Stimulated activated CD4-positive, alpha-beta T cell treated with anti-CD3 and anti-CD28 coated beads, Interleukin-4, amount 100 ng/mL, for 48 hours (primary cell): ENCODE measurements around the gene BTBD10.
A peak's percentile ranks its signal among the peaks of the same experiment; 100 is the strongest.

Experiments used
- DNase-seq, 2 donors: peaks; one replicate each; pipeline ENCODE4 v3.0.0-alpha.2; 2020; ENCODE audit warnings: low read depth in 2 of 2

The BTBD10 gene

DNA sequence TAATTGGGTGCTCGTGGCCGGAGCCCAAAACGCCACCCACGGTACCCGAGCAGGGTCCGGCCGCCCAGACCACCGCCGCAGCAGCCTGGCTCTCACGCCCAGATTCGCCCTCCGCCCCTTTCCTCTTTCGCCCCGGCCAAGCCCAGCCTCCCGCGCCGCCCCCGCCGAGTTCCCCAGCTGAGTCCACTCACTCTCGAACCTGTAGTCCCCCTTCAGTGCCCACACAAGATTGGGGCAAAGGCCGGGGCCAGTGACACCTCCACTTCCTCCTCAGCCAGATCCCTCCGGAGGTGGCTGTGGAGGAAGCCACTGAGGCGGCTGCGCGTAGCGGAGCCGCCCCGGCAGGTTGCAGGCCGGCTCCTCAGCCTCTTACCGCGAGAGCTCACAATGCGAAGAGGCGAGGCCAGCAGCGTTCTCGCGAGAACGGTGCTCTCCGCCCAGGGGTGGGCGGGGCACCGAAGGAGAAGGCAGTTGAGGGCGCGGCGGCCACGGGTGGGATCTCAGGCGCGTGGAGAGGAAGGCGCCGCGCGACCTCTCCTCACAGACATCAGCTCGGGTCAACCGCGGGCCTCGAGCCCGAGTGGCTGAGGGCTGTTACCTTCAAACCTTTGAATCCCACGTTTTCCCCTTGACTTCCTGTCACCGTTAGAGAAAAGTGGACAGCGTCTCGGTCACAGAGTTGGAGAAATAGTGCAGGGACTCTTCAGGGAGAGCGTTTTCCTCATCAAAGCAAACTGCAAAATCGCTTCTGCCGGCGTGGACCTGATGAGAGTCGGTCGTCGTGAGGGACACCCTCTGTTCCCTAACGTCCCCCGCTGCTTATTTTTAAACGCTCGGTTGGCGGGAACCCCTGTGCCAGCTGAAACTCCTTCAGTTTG lies at the start of gene BTBD10:
TSS of gene BTBD10 (minus strand) at position 322 of the 878 bp plus-strand sequence. CDS start 18,098 bp downstream, outside the sequence.
- DNase-seq = peak; percentile 82 to 91

DNA sequence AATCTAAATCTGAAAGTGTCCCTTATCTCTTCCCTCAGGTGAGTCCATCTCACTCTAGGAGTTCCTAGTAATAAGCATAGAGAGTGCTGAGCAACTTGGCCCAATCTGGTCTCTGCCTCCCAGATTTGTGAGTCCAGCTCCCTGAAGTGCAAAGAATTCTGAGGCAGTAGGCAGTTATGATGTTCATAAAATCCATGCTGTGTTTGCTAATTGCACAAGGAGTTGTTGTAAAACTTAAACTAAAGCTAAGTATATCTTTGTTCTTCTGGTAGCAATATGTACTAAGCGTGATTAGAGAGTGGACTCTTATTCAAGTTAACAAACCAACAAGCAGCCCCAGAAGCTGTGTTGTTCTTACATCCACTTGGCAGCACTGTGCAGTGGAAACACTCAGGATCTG lies 40.4 kb upstream of the BTBD10 start:
- no peak for DNase-seq

DNA sequence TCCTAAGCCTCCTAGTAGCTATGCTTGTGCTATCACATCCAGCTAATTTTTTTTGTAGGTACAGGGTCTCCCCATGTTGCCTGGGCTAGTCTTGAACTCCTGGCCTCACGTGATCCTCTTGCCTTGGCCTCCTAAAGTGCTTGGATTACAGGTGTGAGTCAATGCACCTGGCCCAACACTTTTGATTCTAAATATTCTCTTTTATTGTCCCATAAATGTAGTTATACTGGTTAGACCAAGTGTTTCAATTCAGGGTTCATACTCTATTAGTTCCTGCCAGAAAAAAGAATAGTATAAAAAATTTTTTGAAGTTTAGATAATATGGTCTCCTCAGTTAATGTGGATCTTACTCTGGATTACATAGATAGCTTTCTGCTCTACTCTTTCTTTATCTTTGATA lies 39.5 kb upstream of the BTBD10 start:
- DNase-seq = no peak

DNA sequence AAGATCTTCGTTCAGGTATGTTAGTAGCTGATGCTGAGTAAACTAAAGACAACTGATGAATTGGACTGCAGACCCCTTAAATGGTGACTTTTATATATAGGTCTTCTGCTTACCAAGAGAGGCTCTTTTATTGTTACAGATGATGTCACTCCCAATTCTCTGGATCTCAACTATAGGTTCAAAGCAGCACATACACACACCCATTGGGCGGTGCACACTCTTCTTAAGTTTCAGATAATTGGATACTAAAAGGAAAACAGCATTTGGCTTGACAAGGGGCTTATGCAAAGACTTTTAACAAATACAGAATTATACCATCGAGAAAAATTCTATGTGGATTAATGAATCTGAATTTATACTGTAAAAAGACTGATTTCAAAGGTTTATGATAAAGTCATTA lies 32.9 kb upstream of the BTBD10 start, which contains the start of gene PTH:
TSS of gene PTH (minus strand) at position 69 of the 400 bp plus-strand sequence. CDS start 3,142 bp downstream, outside the sequence.
- DNase-seq = no peak

DNA sequence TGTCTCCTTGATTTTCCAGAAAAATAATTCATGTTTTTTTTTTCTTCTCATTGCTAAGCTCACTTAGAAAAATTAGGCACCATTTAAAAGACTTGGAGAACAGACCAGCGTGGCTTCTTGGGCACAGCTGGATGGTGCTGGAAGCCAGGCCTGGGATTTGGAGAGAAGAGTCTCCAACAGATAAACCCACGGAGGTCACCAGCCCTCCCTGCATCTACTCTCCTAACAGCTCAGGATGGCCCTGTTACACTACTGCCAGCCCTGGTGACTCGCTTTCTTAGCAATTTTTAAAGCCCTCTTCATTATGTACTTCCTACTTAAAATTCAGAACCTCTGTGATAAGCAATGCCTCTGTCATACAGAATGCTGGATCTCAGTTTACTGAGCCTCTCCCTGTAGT lies 31.0 kb upstream of the BTBD10 start:
- DNase-seq = no peak

DNA sequence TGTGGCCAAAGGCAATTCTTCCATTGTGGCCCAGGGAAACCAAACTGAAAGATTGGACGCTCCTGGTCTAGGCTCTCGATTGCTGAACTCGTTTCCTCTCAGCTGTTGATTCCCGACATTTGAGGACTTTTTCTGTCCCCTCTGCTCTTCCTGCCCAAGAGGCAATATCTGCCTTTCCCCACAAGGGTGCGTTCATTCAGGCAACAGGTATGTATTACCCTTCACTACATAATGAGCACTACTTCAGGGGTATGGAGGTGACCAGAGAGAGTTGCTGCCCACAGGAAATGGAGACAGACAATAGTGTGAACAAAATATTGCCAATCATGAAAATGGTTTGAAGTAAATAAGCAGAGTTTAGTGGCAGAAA lies 24.6 kb upstream of the BTBD10 start:
- no peak for DNase-seq

DNA sequence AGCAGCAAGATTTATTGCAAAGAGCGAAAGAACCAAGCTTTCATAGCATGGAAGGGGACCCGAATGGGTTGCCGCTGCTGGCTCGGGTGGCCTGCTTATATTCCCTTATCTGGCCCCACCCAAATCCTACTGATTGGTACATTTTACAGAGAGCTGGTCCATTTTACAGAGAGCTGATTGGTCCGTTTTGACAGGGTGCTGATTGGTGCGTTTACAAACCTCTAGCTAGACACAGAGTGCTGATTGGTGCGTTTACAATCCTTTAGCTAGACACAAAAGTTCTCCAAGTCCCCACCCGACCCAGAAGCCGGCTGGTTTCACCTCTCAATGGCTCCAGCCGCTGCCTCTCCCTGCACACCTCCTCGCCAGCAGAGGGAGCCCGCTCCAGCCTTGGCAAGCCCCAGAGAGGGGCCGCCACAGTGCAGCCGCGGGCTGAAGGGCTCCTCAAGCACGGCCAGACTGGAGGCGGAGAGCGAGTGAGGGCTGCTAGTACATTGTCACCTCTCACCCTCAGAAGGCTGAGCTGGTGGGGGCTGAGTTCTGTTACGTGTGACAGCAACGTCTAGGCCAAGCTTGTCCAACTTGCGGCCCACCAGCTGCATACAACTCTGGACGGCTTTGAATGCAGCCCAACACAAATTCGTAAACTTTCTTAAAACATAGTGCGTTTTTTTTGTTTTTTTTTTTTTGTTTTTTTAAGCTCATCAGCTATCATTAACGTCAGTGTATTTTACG lies 24.1 kb upstream of the BTBD10 start:
- peak; percentile 47 to 59 for DNase-seq

DNA sequence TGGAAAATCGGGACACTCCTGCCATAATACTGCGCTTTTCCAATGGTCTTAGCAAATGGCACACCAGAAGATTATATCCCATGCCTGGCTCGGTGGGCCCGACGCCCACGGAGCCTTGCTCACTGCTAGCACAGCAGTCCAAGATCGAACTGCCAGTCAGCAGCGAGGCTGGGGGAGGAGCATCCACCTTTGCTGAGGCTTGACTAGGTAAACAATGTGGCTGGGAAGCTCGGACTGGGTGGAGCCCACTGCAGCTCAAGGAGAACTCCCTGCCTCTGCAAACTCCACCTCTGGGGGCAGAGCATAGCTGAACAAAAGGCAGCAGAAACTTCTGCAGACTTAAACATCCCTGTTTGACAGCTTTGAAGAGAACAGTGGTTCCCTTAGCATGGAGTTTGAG lies 17.2 kb upstream of the BTBD10 start:
- no peak for DNase-seq

DNA sequence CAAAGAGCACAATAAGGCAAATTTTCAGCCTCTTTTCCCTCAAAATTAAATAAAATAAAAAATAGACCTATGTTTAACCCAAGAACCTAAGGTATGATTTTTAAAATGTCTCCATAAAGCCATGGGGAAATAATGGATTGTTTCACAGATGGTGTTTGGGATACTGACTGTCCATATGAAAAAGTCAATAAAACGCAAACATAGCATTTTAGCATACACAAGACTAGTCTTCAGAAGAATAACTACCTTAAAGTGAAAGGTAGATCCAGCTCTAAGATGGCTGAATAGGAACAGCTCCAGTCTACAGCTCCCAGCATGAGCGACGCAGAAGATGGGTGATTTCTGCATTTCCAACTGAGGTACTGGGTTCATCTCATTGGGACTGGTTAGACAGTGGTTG lies 16.7 kb upstream of the BTBD10 start:
- DNase-seq = no peak

DNA sequence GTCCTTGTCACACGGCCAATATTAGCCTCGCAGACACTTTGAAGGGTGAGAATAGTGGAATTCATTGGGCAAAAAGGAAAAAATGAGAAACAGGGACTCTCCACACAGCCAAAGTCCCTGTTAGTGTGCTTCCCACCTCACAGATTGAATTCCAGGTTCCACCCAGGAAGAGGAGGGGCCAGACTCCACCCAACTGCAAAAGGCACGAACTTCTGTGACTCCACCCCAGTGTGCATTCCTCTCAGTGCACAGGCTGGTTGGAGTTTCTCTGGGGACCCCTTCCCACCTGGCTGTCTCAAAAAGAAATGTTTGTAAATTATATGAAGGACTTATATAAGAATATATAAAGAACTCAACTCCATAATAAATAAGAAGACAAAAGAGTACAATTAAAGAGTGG lies 12.1 kb upstream of the BTBD10 start:
- no peak for DNase-seq

DNA sequence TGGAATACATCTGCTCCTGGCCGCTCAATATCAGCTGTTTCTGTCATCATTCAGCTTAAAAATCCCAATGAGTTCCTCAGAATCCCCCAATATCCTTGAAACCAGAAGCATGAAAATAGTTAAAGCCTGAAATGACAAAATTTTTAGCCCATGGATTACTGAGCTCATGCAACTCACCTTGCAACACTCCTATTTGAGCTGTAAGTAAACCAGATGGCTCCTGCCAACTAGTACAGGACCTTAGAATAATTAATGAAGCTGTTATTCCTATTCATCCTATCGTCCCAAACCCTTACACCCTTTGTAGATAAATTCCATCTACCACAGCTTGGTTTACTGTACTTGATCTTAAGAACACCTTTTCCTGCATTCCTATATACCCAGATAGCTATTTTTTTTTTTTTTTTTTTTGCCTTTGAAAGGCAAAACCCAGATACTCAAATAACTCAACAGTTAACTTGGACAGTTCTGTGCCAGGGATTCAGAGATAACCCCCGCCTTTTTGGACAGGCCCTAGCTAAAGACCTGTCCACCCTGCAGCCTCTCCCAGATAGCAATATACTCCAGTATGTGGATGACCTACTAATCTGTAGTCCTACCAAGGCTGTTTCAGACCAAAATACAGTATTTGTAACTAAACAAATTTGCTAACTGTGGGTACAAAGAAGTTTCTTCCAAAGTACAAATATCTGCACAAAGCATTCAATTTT lies 10.1 kb upstream of the BTBD10 start:
- no peak for DNase-seq

DNA sequence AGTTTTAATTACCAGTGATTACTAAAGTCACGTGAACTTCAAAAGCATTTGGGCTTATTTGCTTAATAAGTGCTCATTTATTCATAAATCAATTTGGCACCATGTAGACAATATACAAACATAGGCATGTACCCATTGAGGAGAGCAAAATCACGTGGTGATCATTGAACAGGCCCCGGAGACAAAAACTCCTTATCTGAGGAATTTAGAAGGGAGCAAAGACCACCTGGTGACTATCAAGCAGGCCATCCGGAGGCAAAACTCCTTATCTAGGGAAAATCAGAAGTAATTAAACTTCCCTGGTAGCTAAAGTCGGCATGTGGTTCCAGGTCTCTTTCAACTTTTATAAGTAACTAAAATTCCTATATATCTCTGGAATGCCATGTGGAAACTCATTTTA lies 5.7 kb upstream of the BTBD10 start:
- DNase-seq = no peak

DNA sequence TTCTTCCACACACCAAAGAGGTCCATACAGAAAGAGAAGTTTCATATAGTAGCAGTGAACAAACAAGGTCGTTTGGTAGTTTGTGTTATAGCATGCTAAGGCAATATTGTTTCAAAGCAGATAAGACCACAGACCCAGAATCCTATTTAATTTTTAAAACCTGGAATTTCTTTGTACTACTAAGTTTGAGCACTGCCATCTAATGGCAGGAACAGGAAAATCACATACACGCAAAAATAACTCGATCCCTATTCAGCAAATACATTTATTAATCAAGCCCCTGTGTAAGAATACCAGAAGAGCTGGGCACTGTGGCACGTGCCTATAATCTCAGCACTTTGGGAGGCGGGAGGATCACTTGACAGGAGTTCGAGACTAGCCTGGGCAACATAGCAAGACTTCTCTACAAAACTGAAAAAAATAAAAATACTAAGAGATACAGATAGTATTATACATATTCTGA lies 2.9 kb upstream of the BTBD10 start:
- no peak for DNase-seq

DNA sequence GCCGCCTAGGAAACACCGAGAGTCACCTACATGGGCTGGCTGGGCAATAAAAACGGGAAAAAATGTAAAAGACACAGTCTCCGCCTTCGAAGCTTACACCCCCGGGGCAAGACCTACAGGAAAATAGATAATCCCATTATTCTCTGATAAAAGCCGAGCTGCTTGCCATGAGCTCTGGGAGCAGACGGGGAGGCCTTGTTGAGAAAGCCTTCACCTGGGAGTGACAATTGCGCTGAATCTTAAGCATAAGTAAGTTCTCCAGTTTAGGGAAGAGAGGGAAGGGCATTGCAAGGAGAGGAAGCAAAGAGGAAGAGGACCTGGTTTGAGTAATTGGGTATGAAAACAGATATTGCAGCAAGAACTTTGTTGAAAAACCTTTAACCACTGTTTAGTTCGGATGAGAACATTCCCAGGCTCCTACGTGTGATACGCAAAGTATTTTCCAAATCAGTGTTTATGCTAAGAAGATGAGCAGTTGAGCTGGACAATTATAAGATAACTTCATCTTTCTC lies 813 bp upstream of the BTBD10 start:
- no peak for DNase-seq

DNA sequence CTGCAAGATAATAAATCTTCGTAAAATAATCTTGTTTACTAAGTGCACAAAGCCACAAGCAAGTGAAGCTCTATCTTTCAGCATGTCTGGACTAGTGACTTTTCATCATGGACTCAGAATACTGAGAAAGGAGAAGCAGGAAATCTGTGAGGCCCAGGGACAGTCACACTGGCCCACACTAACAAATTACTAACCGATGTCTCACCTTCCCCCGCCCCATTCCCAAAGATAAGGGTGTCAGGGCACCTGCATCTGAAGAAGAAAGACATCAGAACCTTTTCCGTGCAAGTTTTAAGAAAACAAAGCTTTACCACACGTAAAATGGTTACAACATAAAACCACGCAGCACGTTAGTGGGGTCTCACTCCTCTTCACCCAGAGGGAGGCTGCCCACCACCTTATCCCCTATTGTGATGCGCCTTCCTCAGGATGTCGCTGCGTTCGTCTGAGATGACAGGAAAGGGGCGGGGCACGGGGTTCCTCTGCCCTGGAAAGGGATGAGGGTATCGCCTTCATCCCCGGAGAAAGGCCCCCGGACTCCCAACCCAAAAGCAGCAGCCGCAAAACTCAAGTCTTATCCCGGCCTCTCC lies 616 bp downstream of the BTBD10 start:
- DNase-seq = peak; percentile 50 to 64

DNA sequence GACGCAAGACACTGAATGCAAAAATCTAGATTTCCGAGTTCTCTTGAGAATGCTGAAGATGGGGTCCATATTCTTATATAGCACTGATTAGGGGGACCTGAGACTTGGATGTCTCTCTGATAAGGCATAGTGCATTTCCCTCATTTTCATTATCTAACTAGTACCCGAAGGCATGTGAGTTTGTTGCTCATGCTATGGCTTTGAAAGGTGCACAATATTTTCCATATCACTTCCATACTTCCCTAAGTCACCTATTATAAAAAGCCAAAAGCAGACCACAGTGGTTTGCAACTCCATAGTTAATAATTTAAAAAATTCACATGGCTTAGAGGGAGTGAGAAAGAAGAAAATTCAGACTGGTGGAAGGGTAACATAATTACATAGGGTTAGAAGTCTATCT lies 1.7 kb downstream of the BTBD10 start:
- no peak for DNase-seq

DNA sequence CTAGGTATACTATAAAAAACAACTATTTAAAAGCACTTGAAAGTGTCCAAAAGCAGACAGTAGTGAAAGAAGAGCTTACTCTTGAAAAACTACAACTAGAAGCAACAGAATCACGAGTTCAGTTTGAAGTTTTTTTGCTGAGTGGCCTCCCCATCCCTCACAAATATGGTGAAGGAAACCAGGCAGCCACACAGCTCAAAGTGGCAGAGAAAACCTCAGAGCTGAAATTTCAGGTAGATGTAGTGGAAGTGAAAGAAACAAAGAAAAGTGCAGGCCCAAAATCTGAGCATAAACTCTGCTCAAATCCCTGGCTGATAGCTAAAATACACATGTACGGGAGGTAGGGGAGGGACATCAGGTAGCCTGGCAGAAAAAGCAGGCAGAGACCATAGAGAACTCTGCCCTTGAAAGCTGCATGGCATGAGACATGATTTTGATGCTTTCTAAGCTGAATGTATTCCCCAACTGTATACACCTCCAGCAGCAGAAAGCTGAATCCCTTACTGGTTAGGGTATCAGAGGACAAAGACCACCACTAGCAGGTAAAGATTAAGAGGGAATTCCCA lies 12.1 kb downstream of the BTBD10 start:
- no peak for DNase-seq

DNA sequence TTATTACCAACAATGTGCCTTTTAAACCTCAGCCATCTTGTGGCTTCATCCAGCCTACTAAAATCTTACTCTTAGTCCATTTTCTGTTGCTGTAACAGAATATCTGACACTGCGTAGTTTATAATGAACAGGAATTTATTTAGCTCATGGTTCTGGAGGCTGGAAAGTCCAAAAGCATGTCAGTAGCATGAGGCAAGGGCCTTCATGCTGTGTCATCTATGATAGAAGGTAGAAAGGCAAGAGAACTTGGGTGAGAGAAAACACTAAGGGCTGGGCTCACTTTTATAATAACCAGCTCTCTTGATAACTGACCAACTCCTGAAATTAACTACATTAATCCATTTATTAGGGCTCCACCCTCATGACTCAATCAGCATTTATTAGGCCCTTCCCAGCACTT lies 13.5 kb downstream of the BTBD10 start:
- DNase-seq = no peak

DNA sequence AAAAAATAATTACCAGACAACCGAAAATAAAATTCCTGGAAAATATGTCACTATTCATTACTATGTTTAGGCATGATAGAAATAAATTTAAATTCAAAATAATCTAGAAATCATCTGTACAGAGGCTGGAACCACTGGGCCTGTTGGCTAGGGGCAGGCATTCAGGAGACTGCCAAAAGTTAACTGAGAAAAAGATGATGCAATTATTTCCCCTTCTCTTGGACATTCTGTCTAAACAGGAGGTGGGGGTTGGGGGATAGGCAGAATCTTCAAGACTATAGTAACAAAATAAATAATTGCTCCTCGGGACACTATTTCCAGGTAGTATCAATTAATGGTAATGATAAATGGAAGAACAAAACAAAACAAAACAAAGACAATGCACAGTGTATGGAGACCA lies 14.1 kb downstream of the BTBD10 start:
- no peak for DNase-seq

DNA sequence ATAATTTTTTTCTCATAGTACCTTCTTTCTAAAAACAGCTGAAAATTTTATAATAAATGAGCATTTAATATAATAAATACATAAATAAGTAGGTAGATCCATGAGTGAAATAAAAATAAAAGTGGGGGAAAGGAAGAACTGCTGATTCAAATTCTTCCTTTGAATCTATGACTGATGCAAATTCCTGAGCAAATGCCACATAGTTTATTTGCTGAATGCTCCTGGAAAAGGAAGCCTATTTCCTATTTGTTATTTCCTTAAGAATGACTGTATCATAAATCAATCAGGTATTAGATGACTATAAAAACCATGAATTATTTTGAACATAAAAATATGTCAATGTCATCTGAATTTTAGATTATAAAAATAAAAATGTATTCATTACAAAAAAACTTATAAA lies 16.6 kb downstream of the BTBD10 start:
- DNase-seq = no peak

DNA sequence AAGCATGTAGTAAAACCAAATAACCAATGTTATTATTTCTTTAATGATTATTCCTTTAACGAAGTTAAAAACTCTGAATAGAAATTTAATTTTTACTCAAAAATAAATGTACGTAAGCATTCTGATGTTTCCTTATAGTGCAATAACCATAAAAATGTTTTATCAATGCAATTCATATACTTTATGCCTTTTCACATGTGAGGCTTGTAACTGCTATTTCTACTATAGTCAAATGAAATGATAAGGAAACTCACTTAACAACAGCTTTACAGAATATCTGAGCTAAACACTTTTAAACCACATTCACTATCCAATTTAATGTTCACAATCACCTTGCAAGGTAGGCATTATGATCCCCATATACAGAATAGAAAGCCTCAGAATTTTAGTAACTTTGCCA lies 17.4 kb downstream of the BTBD10 start:
- no peak for DNase-seq
